T-helper 17 cell (primary cell): ENCODE results near the gene PLXDC2. TPM values are rescaled to one million over a fixed set of nuclear protein-coding genes. Genes with fewer than 3 reads are reported as not detected.

ENCODE experiments used
- ATAC-seq: fragments of 150-1000 bp; cut with Tn5 transposase; 2 replicates; pipeline ENCODE4 v1.10.0; 2021; ENCODE audit warnings: mild to moderate bottlenecking, moderate library complexity
- DNase-seq, 3 donors: peaks; one replicate each; pipeline versions ENCODE4 v3.0.0 to v3.0.0-alpha.2; 2020 to 2021
- H3K9me3 ChIP-seq: one replicate; pipeline ENCODE4 v1.7.0; 2013; ENCODE audit warnings: low read length, mild to moderate bottlenecking; ENCODE audit not compliant: control insufficient read depth, poor library complexity, severe bottlenecking
- H3K27ac Mint-ChIP-seq: one replicate; pipeline ENCODE4 v1.8.0; 2022; ENCODE audit warnings: mild to moderate bottlenecking, moderate library complexity, mixed read lengths
- H3K27me3 Mint-ChIP-seq: one replicate; pipeline ENCODE4 v1.8.0; 2022; ENCODE audit warnings: mixed read lengths
- H3K36me3 Mint-ChIP-seq: one replicate; pipeline ENCODE4 v1.8.0; 2022; ENCODE audit warnings: low read depth, mixed read lengths
- H3K4me1 Mint-ChIP-seq: one replicate; pipeline ENCODE4 v1.8.0; 2022; ENCODE audit warnings: mild to moderate bottlenecking, mixed read lengths
- H3K4me3 Mint-ChIP-seq: one replicate; pipeline ENCODE4 v1.8.0; 2022; ENCODE audit warnings: mild to moderate bottlenecking, moderate library complexity, mixed read lengths
- total RNA-seq, 4 donors: library from RNA in 2 of 4; stranded (reverse) in 2 of 4; gene quantifications; one replicate each; pipeline ENCODE4 v1.2.3 and lab custom pipeline; 2022 to 2026

Gene PLXDC2
- total RNA-seq, 2 donors from 2014 or later: 3.0 to 11.8 TPM

DNA sequence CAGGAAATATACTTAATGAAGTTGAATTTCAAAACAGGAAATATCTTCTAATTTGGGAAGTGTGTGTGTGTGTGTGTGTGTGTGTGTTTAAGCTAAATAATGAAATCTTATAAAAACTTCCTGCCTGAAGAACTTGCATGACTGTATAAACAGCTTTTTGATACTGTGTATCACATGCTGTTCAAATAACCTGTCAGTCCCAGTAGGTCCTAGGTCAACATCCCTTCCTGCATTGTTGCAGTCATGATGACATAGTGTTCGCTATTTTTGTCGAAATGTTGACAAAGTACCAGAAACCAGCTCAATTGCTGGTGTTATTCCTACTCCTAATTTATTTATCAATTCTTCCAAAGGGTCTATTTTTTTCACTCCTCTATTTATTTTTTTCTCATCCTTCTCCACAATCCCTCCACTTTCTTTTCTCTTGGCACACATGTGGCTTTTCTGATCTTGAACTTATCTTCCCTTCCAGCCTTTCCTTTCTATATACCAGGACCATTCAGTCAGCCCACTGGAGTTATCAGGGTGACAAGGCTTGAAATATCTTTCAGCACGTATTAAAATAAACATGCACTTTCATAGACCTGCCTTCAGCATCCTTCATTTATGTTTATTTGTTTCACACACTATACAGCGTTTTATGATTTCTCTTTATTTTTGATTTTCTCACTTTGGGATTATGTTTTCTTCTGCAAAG is 115.8 kb downstream of the PLXDC2 start:
- H3K4me3 Mint-ChIP-seq: no peak overlapping the region
- H3K27me3 Mint-ChIP-seq: no peaks in the 10 kb centered on the region
- DNase-seq: no peak
- H3K36me3 Mint-ChIP-seq: no peaks in the 10 kb centered on the region
- H3K4me1 Mint-ChIP-seq: no peaks in the 10 kb centered on the region
- no peak overlapping the region for H3K27ac Mint-ChIP-seq
- no peaks in the 10 kb centered on the region for H3K9me3 ChIP-seq
- ATAC-seq: no peak

GRCh38 chr10:19932806-19933371 is 116.7 kb downstream of the PLXDC2 start:
- no peak for DNase-seq
- Mint-ChIP-seq H3K4me1 (no peaks in the 10 kb centered on the region), H3K27me3 (no peaks in the 10 kb centered on the region), H3K4me3 (no peak overlapping the region), H3K27ac (no peak overlapping the region), H3K36me3 (no peaks in the 10 kb centered on the region)
- no peaks in the 10 kb centered on the region for H3K9me3 ChIP-seq
- ATAC-seq: no peak

DNA sequence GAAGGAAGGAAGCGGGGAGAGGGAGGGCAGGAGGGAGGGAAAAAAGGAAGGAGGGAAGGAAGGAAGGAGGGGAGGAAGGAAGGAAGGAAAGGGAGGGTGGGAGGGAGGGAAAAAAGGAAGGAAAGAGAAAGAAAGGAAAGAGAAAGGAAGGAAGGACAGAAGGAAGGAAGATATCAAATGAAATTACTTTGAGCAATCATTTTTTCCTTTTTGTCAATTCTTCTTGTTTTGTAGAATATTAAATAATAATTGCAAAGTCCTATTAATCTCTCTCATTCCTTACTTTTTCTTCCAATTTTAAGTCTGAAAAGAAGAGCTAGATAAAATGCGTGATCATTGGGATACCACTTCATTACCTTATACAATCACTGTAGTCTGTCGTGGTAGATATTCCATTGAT is 117.5 kb downstream of the PLXDC2 start:
- Mint-ChIP-seq H3K4me3 (no peak overlapping the region), H3K27me3 (no peaks in the 10 kb centered on the region), H3K36me3 (no peaks in the 10 kb centered on the region), H3K4me1 (no peaks in the 10 kb centered on the region), H3K27ac (no peak overlapping the region)
- ATAC-seq: no peak
- no peaks in the 10 kb centered on the region for H3K9me3 ChIP-seq
- no peak for DNase-seq

- H3K4me3 Mint-ChIP-seq: no peak overlapping the region
- ATAC-seq: no peak
- no peaks in the 10 kb centered on the region for H3K27me3 Mint-ChIP-seq
- H3K27ac Mint-ChIP-seq: no peak overlapping the region
- H3K4me1 Mint-ChIP-seq: no peaks in the 10 kb centered on the region
- H3K36me3 Mint-ChIP-seq: no peaks in the 10 kb centered on the region
- no peaks in the 10 kb centered on the region for H3K9me3 ChIP-seq
- no peak for DNase-seq
These were observed 118.9 kb downstream of the PLXDC2 start for GRCh38 chr10:19935176-19935575.

GRCh38 chr10:19936289-19936688 is 120.1 kb downstream of the PLXDC2 start:
- no peak for ATAC-seq
- H3K4me1 Mint-ChIP-seq: no peaks in the 10 kb centered on the region
- H3K9me3 ChIP-seq: no peaks in the 10 kb centered on the region
- no peak overlapping the region for H3K4me3 Mint-ChIP-seq
- H3K27ac Mint-ChIP-seq: no peak overlapping the region
- H3K36me3 Mint-ChIP-seq: no peaks in the 10 kb centered on the region
- H3K27me3 Mint-ChIP-seq: no peaks in the 10 kb centered on the region
- no peak for DNase-seq

DNA sequence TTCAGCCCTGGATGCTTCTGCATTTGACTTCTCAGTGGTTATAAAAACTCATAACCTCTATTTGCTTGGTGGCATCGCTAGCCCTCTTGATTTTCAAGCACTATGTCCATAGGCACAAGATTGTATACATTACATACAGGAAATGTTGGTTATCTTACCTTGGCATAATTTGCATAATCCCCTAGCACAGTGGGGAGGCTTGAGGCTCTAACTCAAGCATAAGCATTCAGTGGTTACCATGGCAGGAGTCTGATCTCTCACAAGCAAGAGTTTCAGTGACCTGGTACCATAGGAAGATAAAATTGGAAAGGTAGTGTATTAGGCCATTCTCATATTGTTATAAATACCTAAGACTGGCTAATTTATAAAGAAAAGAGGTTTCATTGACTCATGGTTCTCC is 121.8 kb downstream of the PLXDC2 start:
- H3K27me3 Mint-ChIP-seq: no peaks in the 10 kb centered on the region
- DNase-seq: no peak
- H3K27ac Mint-ChIP-seq: no peak overlapping the region
- H3K4me1 Mint-ChIP-seq: no peaks in the 10 kb centered on the region
- H3K36me3 Mint-ChIP-seq: no peaks in the 10 kb centered on the region
- no peak overlapping the region for H3K4me3 Mint-ChIP-seq
- H3K9me3 ChIP-seq: no peaks in the 10 kb centered on the region
- no peak for ATAC-seq

- Mint-ChIP-seq H3K4me3 (no peak overlapping the region), H3K36me3 (no peaks in the 10 kb centered on the region), H3K4me1 (no peaks in the 10 kb centered on the region), H3K27ac (no peak overlapping the region), H3K27me3 (no peaks in the 10 kb centered on the region)
- DNase-seq (no peak), ATAC-seq (no peak)
- H3K9me3 ChIP-seq: no peaks in the 10 kb centered on the region
These were observed 125.1 kb downstream of the PLXDC2 start for GRCh38 chr10:19941206-19941880.

DNA sequence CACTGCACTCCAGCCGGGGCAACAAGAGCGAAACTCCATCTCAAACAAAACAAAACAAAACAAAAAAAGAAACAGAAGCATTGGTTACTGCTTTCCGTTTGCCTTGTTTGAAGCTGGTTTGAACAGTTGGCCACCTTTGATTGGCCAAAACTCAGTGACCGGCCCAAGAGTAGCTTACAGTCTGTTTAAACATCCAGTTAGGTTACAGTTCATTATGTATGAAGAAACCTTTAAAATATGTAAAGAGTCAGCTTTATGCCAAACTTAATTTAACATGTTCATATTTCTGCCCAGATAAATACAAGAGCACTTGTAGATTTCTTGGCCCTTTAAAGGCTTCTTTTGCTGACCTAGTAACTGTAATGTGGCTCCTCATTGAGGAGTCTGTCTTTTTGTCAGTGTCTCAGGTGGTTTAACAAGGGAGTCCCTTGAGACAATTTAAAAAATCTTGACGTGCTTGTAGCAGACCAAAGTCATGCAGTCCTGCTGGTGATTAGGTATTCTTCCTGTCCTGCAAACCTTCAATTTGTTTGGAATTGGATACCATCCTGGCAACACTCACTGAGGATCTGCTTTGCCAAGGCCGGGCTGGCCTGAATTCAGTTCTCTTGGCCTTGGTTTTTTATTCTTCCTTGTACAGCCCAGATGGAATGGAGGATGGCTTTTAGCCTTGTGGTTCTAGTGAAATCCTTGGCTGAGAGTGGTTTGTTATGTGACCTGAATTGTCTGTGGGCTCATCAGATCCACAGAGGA is 128.9 kb downstream of the PLXDC2 start:
- H3K4me1 Mint-ChIP-seq: no peaks in the 10 kb centered on the region
- no peaks in the 10 kb centered on the region for H3K9me3 ChIP-seq
- H3K27ac Mint-ChIP-seq: no peak overlapping the region
- no peak overlapping the region for H3K4me3 Mint-ChIP-seq
- H3K36me3 Mint-ChIP-seq: no peaks in the 10 kb centered on the region
- DNase-seq (no peak), ATAC-seq (no peak)
- no peaks in the 10 kb centered on the region for H3K27me3 Mint-ChIP-seq

- Mint-ChIP-seq H3K27me3 (no peaks in the 10 kb centered on the region), H3K4me3 (no peak overlapping the region), H3K27ac (no peak overlapping the region), H3K4me1 (no peaks in the 10 kb centered on the region), H3K36me3 (no peaks in the 10 kb centered on the region)
- ATAC-seq (no peak), DNase-seq (no peak)
- H3K9me3 ChIP-seq: no peaks in the 10 kb centered on the region
These were observed 130.0 kb downstream of the PLXDC2 start for GRCh38 chr10:19946245-19946644.

- Mint-ChIP-seq H3K27me3 (no peaks in the 10 kb centered on the region), H3K27ac (no peak overlapping the region), H3K36me3 (no peaks in the 10 kb centered on the region), H3K4me3 (no peak overlapping the region), H3K4me1 (no peaks in the 10 kb centered on the region)
- no peaks in the 10 kb centered on the region for H3K9me3 ChIP-seq
- ATAC-seq (no peak), DNase-seq (no peak)
These were observed 130.6 kb downstream of the PLXDC2 start for GRCh38 chr10:19946791-19947190.

GRCh38 chr10:19947215-19947614 is 131.0 kb downstream of the PLXDC2 start:
- H3K4me1 Mint-ChIP-seq: no peaks in the 10 kb centered on the region
- no peaks in the 10 kb centered on the region for H3K27me3 Mint-ChIP-seq
- no peaks in the 10 kb centered on the region for H3K36me3 Mint-ChIP-seq
- no peaks in the 10 kb centered on the region for H3K9me3 ChIP-seq
- H3K27ac Mint-ChIP-seq: no peak overlapping the region
- no peak overlapping the region for H3K4me3 Mint-ChIP-seq
- DNase-seq (no peak), ATAC-seq (no peak)

DNA sequence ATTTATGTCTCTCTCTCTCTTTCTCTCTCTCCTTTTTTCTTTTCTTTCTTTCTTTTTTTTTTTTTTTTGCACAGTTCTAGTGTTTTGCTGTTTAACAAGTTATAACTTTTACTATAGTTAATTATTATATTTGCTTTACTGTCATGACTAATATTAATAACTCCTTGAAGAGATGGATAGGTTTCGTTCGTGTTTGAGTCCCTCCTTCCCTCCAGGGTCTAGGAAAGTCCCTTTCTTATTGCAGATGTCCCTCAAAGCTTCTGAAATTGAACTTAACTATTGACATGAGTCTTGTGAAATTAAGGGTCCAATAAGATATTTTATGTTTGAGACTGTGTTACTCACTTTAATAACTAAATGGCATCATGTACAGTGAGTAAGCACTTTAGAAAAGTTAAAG is 131.4 kb downstream of the PLXDC2 start:
- H3K36me3 Mint-ChIP-seq: no peaks in the 10 kb centered on the region
- no peaks in the 10 kb centered on the region for H3K9me3 ChIP-seq
- ATAC-seq (no peak), DNase-seq (no peak)
- no peaks in the 10 kb centered on the region for H3K4me1 Mint-ChIP-seq
- H3K27me3 Mint-ChIP-seq: no peaks in the 10 kb centered on the region
- H3K27ac Mint-ChIP-seq: no peak overlapping the region
- no peak overlapping the region for H3K4me3 Mint-ChIP-seq

- Mint-ChIP-seq H3K27me3 (no peaks in the 10 kb centered on the region), H3K27ac (no peak overlapping the region), H3K4me3 (no peak overlapping the region), H3K4me1 (no peaks in the 10 kb centered on the region), H3K36me3 (no peaks in the 10 kb centered on the region)
- no peak for DNase-seq
- ATAC-seq: no peak
- H3K9me3 ChIP-seq: no peaks in the 10 kb centered on the region
These were observed 136.2 kb downstream of the PLXDC2 start for GRCh38 chr10:19952224-19953010.
